Vagina (tissue), 2 donors: Measurements from ENCODE around the gene ERBB4. TPM values are rescaled to one million over a fixed set of nuclear protein-coding genes. Genes with fewer than 3 reads are reported as not detected.

Source experiments
- DNase-seq, 2 donors: peaks; one replicate each; pipeline ENCODE4 v3.0.0-alpha.2; 2017; ENCODE audit errors: extremely low spot score in 2 of 2
- H3K27ac ChIP-seq: fragments of 200-600 bp; sonication (generic); one replicate; pipeline ENCODE4 v1.5.1; 2019
- H3K27me3 ChIP-seq: fragments of 200-600 bp; sonication (generic); one replicate; pipeline ENCODE4 v1.5.1; 2019
- H3K36me3 ChIP-seq, 2 donors: fragments of 200-600 bp; sonication (generic); one replicate each; pipeline ENCODE4 v1.5.1; 2017 to 2019
- H3K4me1 ChIP-seq: fragments of 200-600 bp; sonication (generic); one replicate; pipeline ENCODE4 v1.5.1; 2019
- H3K4me3 ChIP-seq, 2 donors: fragments of 200-600 bp; sonication (generic); 1 replicate in 1 of 2; 2 replicates in 1 of 2; pipeline ENCODE4 v1.5.1; 2016 to 2019
- H3K9me3 ChIP-seq: fragments of 200-600 bp; sonication (generic); one replicate; pipeline ENCODE4 v1.5.1; 2019
- CTCF ChIP-seq, 3 experiments: fragments of 450-650 bp in 2 of 3; fragments of 200-600 bp in 1 of 3; sonication (generic) in 1 of 3; IDR thresholded peaks; one replicate each; pipeline ENCODE4 v1.5.1; 2017 to 2019; ENCODE audit warnings: antibody characterized with exemption in 3 of 3, mild to moderate bottlenecking in 2 of 3, moderate library complexity in 2 of 3
- POLR2A ChIP-seq, 2 donors: fragments of 450-650 bp; IDR thresholded peaks; one replicate each; pipeline ENCODE4 v1.6.1; 2017; ENCODE audit warnings: antibody characterized with exemption in 2 of 2, mild to moderate bottlenecking in 2 of 2, moderate library complexity in 2 of 2
- POLR2AphosphoS5 ChIP-seq, 2 donors: sonication (generic); formaldehyde crosslinking; IDR thresholded peaks; one replicate each; pipeline ENCODE4 v1.9.0; 2017; ENCODE audit warnings: antibody characterized with exemption in 2 of 2, mild to moderate bottlenecking in 2 of 2, low read depth in 1 of 2; ENCODE audit not compliant: insufficient read depth in 1 of 2
- intact Hi-C: fragments of 100-400 bp; cut with DNase I; formaldehyde crosslinking; loops from one replicate; pipeline ENCODE4 v1.15.1; 2023
- total RNA-seq: library from RNA; depleted of rRNA; stranded (reverse); fragments of >200 nt; gene quantifications from one replicate; pipeline ENCODE4 v1.2.3, GENCODE V29; 2016

Gene ERBB4
- total RNA-seq, 1 donor from 2014 or later = 0.25 TPM

DNA sequence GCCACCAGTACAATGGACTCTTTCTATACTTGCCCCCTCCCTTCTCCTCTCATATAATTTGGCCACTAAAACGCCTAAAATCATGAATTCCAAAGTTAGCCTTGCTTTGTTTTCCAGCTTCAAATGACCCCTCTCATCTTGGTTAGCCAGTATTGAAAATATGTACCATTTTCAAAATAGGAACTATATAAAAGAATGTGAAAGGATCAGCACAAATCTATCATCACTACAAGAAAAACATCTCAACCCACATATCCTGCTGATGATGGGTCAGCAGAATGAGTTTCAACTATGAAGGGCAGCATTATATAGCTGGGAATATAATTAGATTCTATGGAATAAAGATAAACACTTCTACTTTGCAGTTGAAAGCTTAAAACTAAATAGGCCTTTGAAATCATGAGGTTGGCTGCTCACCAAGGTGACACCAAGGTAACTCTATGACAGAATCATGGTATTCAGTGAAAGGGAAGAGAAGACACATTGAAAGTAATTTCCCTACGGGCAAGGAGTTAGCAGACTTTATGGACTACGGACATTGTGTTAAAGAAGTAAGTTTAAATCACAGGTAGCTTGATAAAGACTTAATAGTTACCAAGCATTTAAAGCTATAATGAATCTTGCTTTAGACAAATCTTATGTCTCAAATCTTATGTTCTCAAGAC lies 1109.2 kb downstream of the ERBB4 start:
- TF ChIP-seq POLR2AphosphoS5 (IDR thresholded peaks at IDR 0.05; ENCODE audit: insufficient read depth in 1 of 2, low read depth in 1 of 2) (no peak), CTCF (IDR thresholded peaks at IDR 0.05) (no peak)
- H3K27ac ChIP-seq = no peak overlapping the region
- intact Hi-C loops = no loop called here

DNA sequence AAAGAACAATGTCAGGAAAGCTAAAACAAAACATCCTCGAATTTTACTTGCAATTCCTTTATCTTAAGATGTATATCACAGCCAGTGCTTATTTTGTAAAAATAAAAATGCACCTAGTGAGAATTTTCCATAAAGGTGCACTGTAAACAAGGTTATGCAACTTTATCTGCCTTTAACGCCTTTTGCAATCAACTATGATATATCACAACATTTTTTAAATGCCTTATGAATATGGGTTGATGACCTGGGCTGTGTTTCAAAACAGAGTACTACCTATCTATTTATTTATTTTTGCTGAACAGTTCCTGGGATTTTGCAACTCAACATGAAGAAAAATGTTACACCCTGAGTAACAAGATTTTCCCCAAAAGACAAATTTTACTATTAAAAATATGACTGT lies 1112.4 kb downstream of the ERBB4 start:
- DNase-seq = no peak
- H3K9me3 ChIP-seq = no peaks in the 10 kb centered on the region
- TF ChIP-seq POLR2A (IDR thresholded peaks at IDR 0.05) (no peak), POLR2AphosphoS5 (IDR thresholded peaks at IDR 0.05; ENCODE audit: insufficient read depth in 1 of 2, low read depth in 1 of 2) (no peak), CTCF (IDR thresholded peaks at IDR 0.05) (no peak)
- no peaks in the 10 kb centered on the region for H3K36me3 ChIP-seq
- H3K4me1 ChIP-seq = no peaks in the 10 kb centered on the region
- intact Hi-C loops = no loop called here
- no peak overlapping the region for H3K27ac ChIP-seq
- no peaks in the 10 kb centered on the region for H3K27me3 ChIP-seq
- no peak overlapping the region for H3K4me3 ChIP-seq

More for the DNA sequence above, 1109.2 kb downstream of the ERBB4 start:
- Histone ChIP-seq H3K4me3 (no peak overlapping the region), H3K27me3 (no peaks in the 10 kb centered on the region), H3K9me3 (no peaks in the 10 kb centered on the region), H3K4me1 (no peaks in the 10 kb centered on the region), H3K36me3 (no peaks in the 10 kb centered on the region)
- DNase-seq = no peak

DNA sequence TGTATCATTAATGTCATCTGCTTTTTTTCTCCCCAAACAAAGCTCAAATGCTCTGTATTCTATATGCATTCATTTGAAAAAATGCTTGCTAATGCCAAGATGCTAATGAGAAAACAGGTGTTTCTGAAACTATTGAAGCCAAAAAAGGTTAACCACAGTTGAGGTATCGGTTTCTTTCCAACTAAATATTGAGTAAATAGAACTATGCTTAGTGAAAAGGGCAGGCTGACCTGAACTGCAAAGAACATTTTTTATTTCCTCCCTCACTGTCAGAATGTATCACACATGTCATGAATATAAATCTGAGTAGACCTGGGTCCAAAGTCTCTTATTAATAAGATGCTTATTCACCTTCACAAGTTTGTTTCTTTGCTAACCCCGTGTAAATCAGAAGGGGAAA lies 1115.6 kb downstream of the ERBB4 start:
- intact Hi-C loops = no loop called here
- Histone ChIP-seq H3K4me1 (no peaks in the 10 kb centered on the region), H3K9me3 (no peaks in the 10 kb centered on the region), H3K27me3 (no peaks in the 10 kb centered on the region), H3K4me3 (no peak overlapping the region), H3K36me3 (no peaks in the 10 kb centered on the region), H3K27ac (no peak overlapping the region)
- no peak for DNase-seq
- TF ChIP-seq POLR2A (IDR thresholded peaks at IDR 0.05) (no peak), CTCF (IDR thresholded peaks at IDR 0.05) (no peak), POLR2AphosphoS5 (IDR thresholded peaks at IDR 0.05; ENCODE audit: insufficient read depth in 1 of 2, low read depth in 1 of 2) (no peak)

- TF ChIP-seq POLR2A (IDR thresholded peaks at IDR 0.05) (no peak), CTCF (IDR thresholded peaks at IDR 0.05) (no peak), POLR2AphosphoS5 (IDR thresholded peaks at IDR 0.05; ENCODE audit: insufficient read depth in 1 of 2, low read depth in 1 of 2) (no peak)
- H3K4me3 ChIP-seq = no peak overlapping the region
- intact Hi-C loops = no loop called here
- H3K4me1 ChIP-seq = no peaks in the 10 kb centered on the region
- DNase-seq = no peak
- no peaks in the 10 kb centered on the region for H3K36me3 ChIP-seq
- no peak overlapping the region for H3K27ac ChIP-seq
- no peaks in the 10 kb centered on the region for H3K27me3 ChIP-seq
- H3K9me3 ChIP-seq = no peaks in the 10 kb centered on the region
Measured at GRCh38 chr2:211417544-211417943, 1121.1 kb downstream of the ERBB4 start.

- intact Hi-C loops = no loop called here
- DNase-seq = no peak
Measured at GRCh38 chr2:211416373-211416772, 1122.2 kb downstream of the ERBB4 start.

More at GRCh38 chr2:211416373-211416772, 1122.2 kb downstream of the ERBB4 start:
- Histone ChIP-seq H3K27me3 (no peaks in the 10 kb centered on the region), H3K36me3 (no peaks in the 10 kb centered on the region), H3K4me1 (no peaks in the 10 kb centered on the region), H3K9me3 (no peaks in the 10 kb centered on the region), H3K27ac (no peak overlapping the region), H3K4me3 (no peak overlapping the region)
- TF ChIP-seq CTCF (IDR thresholded peaks at IDR 0.05) = no peak
- TF ChIP-seq POLR2A (IDR thresholded peaks at IDR 0.05) = no peak
- TF ChIP-seq POLR2AphosphoS5 (IDR thresholded peaks at IDR 0.05; ENCODE audit: insufficient read depth in 1 of 2, low read depth in 1 of 2) = no peak
